OCI-LY1 (cell line): ENCODE measurements around the gene MORC3.

Source experiments
- CTCF ChIP-seq: fragments of 200-600 bp; sonication (generic), shearing (Covaris generic); IDR thresholded peaks from 2 replicates; pipeline ENCODE4 v1.5.1; 2017; ENCODE audit warnings: mild to moderate bottlenecking, antibody characterized with exemption, low read length, moderate library complexity, mixed read lengths
- EZH2 ChIP-seq: fragments of 200-600 bp; sonication (generic), shearing (Covaris generic); IDR thresholded peaks from 2 replicates; pipeline ENCODE4 v1.8.0; 2017; ENCODE audit warnings: borderline replicate concordance, mixed run types, mild to moderate bottlenecking, antibody characterized with exemption, low read length, moderate library complexity, mixed read lengths

GRCh38 chr21:36347278-36347961, 27.4 kb downstream of the MORC3 start:
- TF ChIP-seq EZH2 (no peak), CTCF (no peak)
